Activated CD4-positive, alpha-beta memory T cell treated with anti-CD3 and anti-CD28 coated beads for 36 hours (primary cell): ENCODE results near the gene TUBGCP3. TPM values are rescaled to one million over a fixed set of nuclear protein-coding genes. Genes with fewer than 3 reads are reported as not detected.

ENCODE experiments used
- CTCF ChIA-PET: fragments of 350-600 bp; sonication (Branson Sonifier 250); formaldehyde crosslinking; loops from one replicate; lab custom pipeline; 2021; ENCODE audit warnings: antibody characterized with exemption, inconsistent platforms; lab: Charles Lee
- POLR2A ChIA-PET: fragments of 350-600 bp; sonication (Branson Sonifier 250); formaldehyde crosslinking; loops from one replicate; lab custom pipeline; 2021; ENCODE audit warnings: antibody characterized with exemption; lab: Charles Lee
- DNase-seq: peaks from one replicate; pipeline ENCODE4 v3.0.0-alpha.2; 2020
- H3K27ac Mint-ChIP-seq: one replicate; pipeline ENCODE4 v1.8.0; 2021; ENCODE audit warnings: mixed read lengths
- H3K27me3 Mint-ChIP-seq: one replicate; pipeline ENCODE4 v1.8.0; 2021; ENCODE audit warnings: mixed read lengths
- H3K36me3 Mint-ChIP-seq: one replicate; pipeline ENCODE4 v1.8.0; 2021; ENCODE audit warnings: mixed read lengths
- H3K4me1 Mint-ChIP-seq: one replicate; pipeline ENCODE4 v1.8.0; 2021; ENCODE audit warnings: low read depth, mixed read lengths
- H3K4me3 Mint-ChIP-seq: one replicate; pipeline ENCODE4 v1.8.0; 2021; ENCODE audit warnings: mild to moderate bottlenecking, mixed read lengths
- H3K9me3 Mint-ChIP-seq: one replicate; pipeline ENCODE4 v1.8.0; 2021; ENCODE audit warnings: mixed read lengths
- intact Hi-C: fragments of 100-400 bp; cut with micrococcal nuclease; formaldehyde crosslinking; loops from one replicate; pipeline ENCODE4 v1.15.1; 2023
- total RNA-seq, 2 experiments: library from RNA; stranded (reverse); gene quantifications; one replicate each; pipeline ENCODE4 v1.2.3, GENCODE V29; 2021

The TUBGCP3 gene
- total RNA-seq, 2 experiments from 2014 or later = 51.7 to 53.7 TPM

- H3K27me3 Mint-ChIP-seq = no peaks in the 10 kb centered on the region
- no peak for DNase-seq
- no peaks in the 10 kb centered on the region for H3K4me1 Mint-ChIP-seq
- H3K27ac Mint-ChIP-seq = no peak overlapping the region
- no peak overlapping the region for H3K4me3 Mint-ChIP-seq
- intact Hi-C loops = no loop called here
- CTCF ChIA-PET = no interaction called here
- POLR2A ChIA-PET = no interaction called here
- H3K9me3 Mint-ChIP-seq = peaks cover 4% of the 10 kb centered on the region
- H3K36me3 Mint-ChIP-seq = peaks cover 29% of the 10 kb centered on the region
Measured at GRCh38 chr13:112483299-112483698, 104.7 kb downstream of the TUBGCP3 start.

- no peaks in the 10 kb centered on the region for H3K4me1 Mint-ChIP-seq
- no peak overlapping the region for H3K27ac Mint-ChIP-seq
- no peak overlapping the region for H3K4me3 Mint-ChIP-seq
Measured at GRCh38 chr13:112481458-112481857, 106.5 kb downstream of the TUBGCP3 start.

GRCh38 chr13:112479389-112479788, 108.6 kb downstream of the TUBGCP3 start:
- intact Hi-C loops = no loop called here
- no peak overlapping the region for H3K4me3 Mint-ChIP-seq
- H3K36me3 Mint-ChIP-seq = no peaks in the 10 kb centered on the region
- H3K4me1 Mint-ChIP-seq = no peaks in the 10 kb centered on the region
- no peak for DNase-seq
- POLR2A ChIA-PET = no interaction called here
- H3K9me3 Mint-ChIP-seq = peaks cover 4% of the 10 kb centered on the region
- H3K27me3 Mint-ChIP-seq = no peaks in the 10 kb centered on the region
- CTCF ChIA-PET = no interaction called here
- H3K27ac Mint-ChIP-seq = no peak overlapping the region

More at GRCh38 chr13:112481458-112481857, 106.5 kb downstream of the TUBGCP3 start:
- Mint-ChIP-seq H3K27me3 (no peaks in the 10 kb centered on the region), H3K9me3 (peaks cover 4% of the 10 kb centered on the region), H3K36me3 (peaks cover 14% of the 10 kb centered on the region)
- intact Hi-C loops = no loop called here
- DNase-seq = no peak
- POLR2A ChIA-PET = no interaction called here
- CTCF ChIA-PET = no interaction called here

- H3K9me3 Mint-ChIP-seq = peaks cover 2% of the 10 kb centered on the region
- POLR2A ChIA-PET = no interaction called here
- no peaks in the 10 kb centered on the region for H3K4me1 Mint-ChIP-seq
- no peaks in the 10 kb centered on the region for H3K27me3 Mint-ChIP-seq
- no peaks in the 10 kb centered on the region for H3K36me3 Mint-ChIP-seq
- CTCF ChIA-PET = interaction anchor here (0.8 kb wide), 1 partner anchor 35 kb away, joined by 3 read pairs; no protein-coding TSS in a partner anchor
- H3K4me3 Mint-ChIP-seq = no peak overlapping the region
- intact Hi-C loops = no loop called here
- H3K27ac Mint-ChIP-seq = no peak overlapping the region
- no peak for DNase-seq
Measured at GRCh38 chr13:112477070-112477619, 110.8 kb downstream of the TUBGCP3 start.

DNA sequence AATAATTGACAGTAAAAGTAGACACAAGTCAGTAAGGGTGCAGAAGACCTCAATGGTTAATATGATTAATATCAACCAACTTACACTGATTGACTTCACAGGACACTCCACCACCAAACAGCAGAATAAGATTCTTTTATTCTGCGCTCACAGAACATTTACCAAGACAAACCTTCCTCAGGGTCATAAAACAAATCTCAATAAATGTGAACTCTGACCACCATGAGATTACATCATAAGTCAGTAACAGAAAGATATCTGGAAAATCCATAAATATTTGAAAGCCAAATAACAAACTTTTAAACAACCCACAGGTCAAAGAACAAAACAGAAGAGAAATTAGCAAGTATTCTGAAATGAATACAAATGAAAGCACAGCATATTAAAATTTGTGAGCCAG, 112.1 kb downstream of the TUBGCP3 start:
- ChIA-PET CTCF (no interaction called here), POLR2A (no interaction called here)
- Mint-ChIP-seq H3K9me3 (peaks cover 12% of the 10 kb centered on the region), H3K4me3 (no peak overlapping the region), H3K27ac (no peak overlapping the region), H3K4me1 (no peaks in the 10 kb centered on the region), H3K27me3 (no peaks in the 10 kb centered on the region), H3K36me3 (no peaks in the 10 kb centered on the region)
- no peak for DNase-seq
- intact Hi-C loops = no loop called here

- no peak for DNase-seq
- CTCF ChIA-PET = no interaction called here
- no peaks in the 10 kb centered on the region for H3K27me3 Mint-ChIP-seq
- POLR2A ChIA-PET = no interaction called here
- H3K27ac Mint-ChIP-seq = no peak overlapping the region
- no peaks in the 10 kb centered on the region for H3K36me3 Mint-ChIP-seq
- H3K9me3 Mint-ChIP-seq = peaks cover 12% of the 10 kb centered on the region
- no peaks in the 10 kb centered on the region for H3K4me1 Mint-ChIP-seq
- intact Hi-C loops = no loop called here
- no peak overlapping the region for H3K4me3 Mint-ChIP-seq
Measured at GRCh38 chr13:112474869-112475268, 113.1 kb downstream of the TUBGCP3 start.

- DNase-seq = no peak
- CTCF ChIA-PET = no interaction called here
- intact Hi-C loops = no loop called here
- H3K4me3 Mint-ChIP-seq = no peak overlapping the region
- no peak overlapping the region for H3K27ac Mint-ChIP-seq
- POLR2A ChIA-PET = no interaction called here
- H3K4me1 Mint-ChIP-seq = no peaks in the 10 kb centered on the region
- peaks cover 12% of the 10 kb centered on the region for H3K9me3 Mint-ChIP-seq
- H3K27me3 Mint-ChIP-seq = no peaks in the 10 kb centered on the region
- H3K36me3 Mint-ChIP-seq = no peaks in the 10 kb centered on the region
Measured at GRCh38 chr13:112473818-112474217, 114.1 kb downstream of the TUBGCP3 start.

DNA sequence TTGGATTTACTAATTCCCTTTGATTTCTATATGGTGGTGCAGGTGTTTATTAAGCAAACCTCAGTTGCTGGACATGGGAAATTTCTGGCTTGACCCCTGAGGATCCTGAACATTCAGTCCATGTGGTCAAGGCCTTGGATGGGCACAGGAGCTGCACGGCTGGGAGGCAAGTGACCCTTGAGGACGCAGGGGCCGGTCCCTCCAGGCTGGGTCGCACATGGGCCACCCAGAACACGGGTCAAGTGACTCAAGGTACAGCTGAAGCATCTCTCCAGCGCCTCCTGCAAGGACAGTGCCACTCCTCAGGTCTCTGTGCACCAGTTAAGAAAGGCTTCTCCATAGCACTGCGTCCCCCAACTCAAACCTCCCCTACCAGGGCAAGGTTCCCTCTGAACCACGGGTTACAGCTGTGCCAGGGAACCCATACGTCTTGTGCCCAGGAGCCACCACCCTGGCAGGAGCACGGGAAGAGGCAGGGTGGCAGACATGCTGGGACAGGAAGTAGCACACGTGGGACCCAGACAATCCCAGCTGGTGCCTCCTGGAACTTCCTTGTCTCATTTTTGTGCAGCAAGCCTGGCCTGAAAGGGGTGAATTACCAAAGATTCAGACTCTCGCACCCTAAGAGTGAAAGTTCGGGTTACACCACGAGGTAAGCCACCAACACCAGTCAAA, 118.7 kb downstream of the TUBGCP3 start:
- POLR2A ChIA-PET = no interaction called here
- CTCF ChIA-PET = no interaction called here
- Mint-ChIP-seq H3K4me3 (no peak overlapping the region), H3K27ac (no peak overlapping the region), H3K9me3 (peaks cover 12% of the 10 kb centered on the region), H3K4me1 (no peaks in the 10 kb centered on the region), H3K36me3 (no peaks in the 10 kb centered on the region), H3K27me3 (no peaks in the 10 kb centered on the region)
- intact Hi-C loops = no loop called here
- no peak for DNase-seq

GRCh38 chr13:112468069-112468468, 119.9 kb downstream of the TUBGCP3 start:
- no peak for DNase-seq
- intact Hi-C loops = no loop called here
- Mint-ChIP-seq H3K9me3 (peaks cover 12% of the 10 kb centered on the region), H3K4me3 (no peak overlapping the region), H3K36me3 (no peaks in the 10 kb centered on the region), H3K27me3 (no peaks in the 10 kb centered on the region), H3K27ac (no peak overlapping the region), H3K4me1 (no peaks in the 10 kb centered on the region)
- CTCF ChIA-PET = no interaction called here
- POLR2A ChIA-PET = no interaction called here

DNA sequence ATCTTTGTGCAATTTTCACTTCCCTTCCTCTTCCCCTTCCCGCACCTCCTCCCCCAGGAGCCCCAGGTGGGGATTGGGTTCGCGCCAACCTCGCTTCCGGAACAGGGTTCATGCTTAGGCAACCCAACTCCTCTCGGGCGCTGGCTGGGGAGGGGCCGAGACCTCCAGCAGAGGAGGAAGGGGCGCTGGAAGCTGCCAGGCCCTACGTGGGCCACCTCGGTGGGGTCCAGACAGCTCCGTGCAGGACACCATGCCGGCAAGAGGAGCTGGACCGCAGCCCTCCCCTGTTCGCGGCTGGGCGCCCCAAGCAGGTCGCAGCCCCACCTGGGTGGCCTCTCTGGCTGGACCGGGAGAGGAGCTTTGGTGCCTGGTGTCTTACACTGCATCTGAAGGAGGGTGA, 120.7 kb downstream of the TUBGCP3 start:
- H3K27ac Mint-ChIP-seq = no peak overlapping the region
- intact Hi-C loops = no loop called here
- no peak overlapping the region for H3K4me3 Mint-ChIP-seq
- CTCF ChIA-PET = no interaction called here
- peaks cover 15% of the 10 kb centered on the region for H3K9me3 Mint-ChIP-seq
- peaks cover 4% of the 10 kb centered on the region for H3K36me3 Mint-ChIP-seq
- no peaks in the 10 kb centered on the region for H3K4me1 Mint-ChIP-seq
- H3K27me3 Mint-ChIP-seq = peaks cover 5% of the 10 kb centered on the region
- no peak for DNase-seq
- POLR2A ChIA-PET = no interaction called here

DNA sequence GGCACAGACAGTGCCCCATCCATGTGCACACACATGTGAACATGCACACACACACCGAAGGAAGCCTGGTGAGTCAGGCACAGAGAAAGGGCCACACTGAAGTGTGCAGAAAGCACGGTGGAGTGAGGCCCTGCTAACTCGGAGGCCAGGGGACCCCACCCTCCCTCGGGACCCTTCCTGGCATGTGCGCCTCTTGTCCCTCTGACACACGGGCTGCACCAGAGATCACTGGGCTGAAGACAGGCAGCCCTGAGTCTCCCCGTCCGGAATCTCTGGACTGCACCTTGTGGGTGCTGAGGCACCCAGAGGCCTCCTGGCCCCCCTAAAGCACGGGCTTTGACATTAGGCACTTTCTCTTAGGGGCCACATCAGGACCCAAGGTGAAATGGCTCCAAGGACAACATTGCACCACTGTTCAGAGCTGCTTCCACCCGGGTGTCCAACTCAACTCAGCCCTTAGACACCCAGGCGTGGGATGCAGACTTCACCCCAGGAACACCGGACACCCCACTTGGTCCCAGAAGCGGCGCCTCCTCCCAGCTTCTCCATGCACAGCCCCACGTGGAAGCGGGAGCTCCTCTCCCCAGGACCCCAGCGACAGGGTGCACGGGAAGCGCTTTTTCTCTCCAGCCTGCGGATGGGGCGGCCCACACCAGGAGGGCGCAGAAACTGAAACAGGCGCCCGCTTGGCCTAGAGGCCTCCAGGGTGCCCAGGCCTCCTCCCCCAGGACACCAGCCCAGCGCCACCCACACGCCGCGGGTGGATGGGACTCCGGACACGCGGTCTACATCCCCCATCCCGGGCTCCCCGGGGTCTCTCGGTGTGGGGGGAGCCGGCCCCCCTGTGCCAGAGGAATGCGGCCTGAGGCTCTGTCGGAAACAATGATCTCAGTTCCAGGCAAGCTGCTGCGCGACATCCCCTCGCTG, 121.6 kb downstream of the TUBGCP3 start:
- H3K27me3 Mint-ChIP-seq = peaks cover 8% of the 10 kb centered on the region
- CTCF ChIA-PET = no interaction called here

GRCh38 chr13:112465251-112466131, 122.5 kb downstream of the TUBGCP3 start:
- ChIA-PET POLR2A (no interaction called here), CTCF (no interaction called here)
- H3K27ac Mint-ChIP-seq = no peak overlapping the region
- intact Hi-C loops = no loop called here
- H3K9me3 Mint-ChIP-seq = peaks cover 8% of the 10 kb centered on the region
- no peak overlapping the region for H3K4me3 Mint-ChIP-seq
- no peaks in the 10 kb centered on the region for H3K4me1 Mint-ChIP-seq
- DNase-seq = no peak
- H3K36me3 Mint-ChIP-seq = peaks cover 6% of the 10 kb centered on the region
- H3K27me3 Mint-ChIP-seq = peaks cover 8% of the 10 kb centered on the region

More for the DNA sequence above, 121.6 kb downstream of the TUBGCP3 start:
- Mint-ChIP-seq H3K36me3 (peaks cover 6% of the 10 kb centered on the region), H3K4me3 (no peak overlapping the region), H3K27ac (no peak overlapping the region), H3K4me1 (no peaks in the 10 kb centered on the region), H3K9me3 (peaks cover 14% of the 10 kb centered on the region)
- POLR2A ChIA-PET = no interaction called here
- intact Hi-C loops = no loop called here
- DNase-seq = no peak
